Ascending aorta (tissue), 2 donors: ENCODE data around the gene PUM1. TPM values are rescaled to one million over a fixed set of nuclear protein-coding genes. Genes with fewer than 3 reads are reported as not detected.
"Not testable (repeated sequence)": the region's sequence is repeated elsewhere in the genome, so short reads cannot be mapped to it uniquely, and the experiment has no call there.

Experiments used
- DNase-seq, 2 donors: peaks; one replicate each; pipeline ENCODE4 v3.0.0-alpha.2; 2019; ENCODE audit warnings: low spot score in 2 of 2
- H3K27ac ChIP-seq, 2 donors: fragments of 200-600 bp; sonication (generic); one replicate each; pipeline ENCODE4 v1.5.1; 2016 to 2017; ENCODE audit warnings: mild to moderate bottlenecking in 1 of 2
- H3K27me3 ChIP-seq: fragments of 200-600 bp; sonication (generic); one replicate; pipeline ENCODE4 v1.5.1; 2017
- H3K36me3 ChIP-seq, 2 donors: fragments of 200-600 bp; sonication (generic); one replicate each; pipeline ENCODE4 v1.5.1; 2016
- H3K4me1 ChIP-seq, 2 donors: fragments of 200-600 bp; sonication (generic); one replicate each; pipeline ENCODE4 v1.5.1; 2016 to 2017; ENCODE audit warnings: mild to moderate bottlenecking in 1 of 2
- H3K4me3 ChIP-seq, 2 donors: fragments of 200-600 bp; sonication (generic); one replicate each; pipeline ENCODE4 v1.5.1; 2016 to 2017; ENCODE audit warnings: mild to moderate bottlenecking in 1 of 2
- H3K9me3 ChIP-seq, 2 donors: fragments of 200-600 bp; sonication (generic); one replicate each; pipeline ENCODE4 v1.5.1; 2016
- intact Hi-C: fragments of 100-400 bp; cut with DNase I; formaldehyde crosslinking; loops from one replicate; pipeline ENCODE4 v1.15.1; 2023
- total RNA-seq: library from RNA; depleted of rRNA; stranded (reverse); fragments of >200 nt; gene quantifications from one replicate; pipeline ENCODE4 v1.1.0, GENCODE V29; 2016
- TF ChIP-seq, protein P1 (sequence below), 3 experiments: fragments of 200-600 bp in 2 of 3; fragments of 450-650 bp in 1 of 3; sonication (generic) in 2 of 3; IDR thresholded peaks; one replicate each; pipeline ENCODE4 v1.5.1; 2016 to 2019; ENCODE audit warnings: antibody characterized with exemption in 3 of 3, mild to moderate bottlenecking in 1 of 3, moderate library complexity in 1 of 3

The PUM1 gene
- total RNA-seq, 1 donor from 2014 or later, result 52.3 TPM

DNA sequence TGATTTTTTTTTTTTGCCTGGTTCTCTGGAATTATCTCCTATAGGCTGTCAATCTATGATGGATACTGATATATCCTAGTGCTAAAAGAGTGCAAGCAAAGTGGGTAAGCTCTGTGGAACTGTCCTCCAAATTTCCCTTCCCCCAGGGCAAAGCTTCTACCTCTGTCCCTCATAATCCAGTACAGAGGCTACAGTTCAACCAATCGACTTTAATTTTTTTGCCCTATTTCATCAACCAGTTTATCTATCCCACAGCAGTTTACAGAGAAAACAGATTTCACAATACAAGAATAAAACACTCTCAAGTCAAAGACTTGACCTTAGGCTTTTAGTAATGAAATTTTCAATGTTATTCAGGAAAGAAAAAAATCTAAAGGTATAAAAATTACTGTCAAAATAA lies 13.9 kb downstream of the PUM1 start:
- Histone ChIP-seq H3K4me1 (peaks cover 0 to 24% of the 10 kb centered on the region in 2 donors), H3K9me3 (no peaks in the 10 kb centered on the region), H3K27ac (no peak overlapping the region), H3K36me3 (peaks cover 7% of the 10 kb centered on the region in 2 donors), H3K4me3 (no peak overlapping the region), H3K27me3 (no peaks in the 10 kb centered on the region)
- TF ChIP-seq, protein P1, sequence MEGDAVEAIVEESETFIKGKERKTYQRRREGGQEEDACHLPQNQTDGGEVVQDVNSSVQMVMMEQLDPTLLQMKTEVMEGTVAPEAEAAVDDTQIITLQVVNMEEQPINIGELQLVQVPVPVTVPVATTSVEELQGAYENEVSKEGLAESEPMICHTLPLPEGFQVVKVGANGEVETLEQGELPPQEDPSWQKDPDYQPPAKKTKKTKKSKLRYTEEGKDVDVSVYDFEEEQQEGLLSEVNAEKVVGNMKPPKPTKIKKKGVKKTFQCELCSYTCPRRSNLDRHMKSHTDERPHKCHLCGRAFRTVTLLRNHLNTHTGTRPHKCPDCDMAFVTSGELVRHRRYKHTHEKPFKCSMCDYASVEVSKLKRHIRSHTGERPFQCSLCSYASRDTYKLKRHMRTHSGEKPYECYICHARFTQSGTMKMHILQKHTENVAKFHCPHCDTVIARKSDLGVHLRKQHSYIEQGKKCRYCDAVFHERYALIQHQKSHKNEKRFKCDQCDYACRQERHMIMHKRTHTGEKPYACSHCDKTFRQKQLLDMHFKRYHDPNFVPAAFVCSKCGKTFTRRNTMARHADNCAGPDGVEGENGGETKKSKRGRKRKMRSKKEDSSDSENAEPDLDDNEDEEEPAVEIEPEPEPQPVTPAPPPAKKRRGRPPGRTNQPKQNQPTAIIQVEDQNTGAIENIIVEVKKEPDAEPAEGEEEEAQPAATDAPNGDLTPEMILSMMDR (IDR thresholded peaks at IDR 0.05), result no peak
- no peak for DNase-seq
- intact Hi-C loops, result no loop called here

DNA sequence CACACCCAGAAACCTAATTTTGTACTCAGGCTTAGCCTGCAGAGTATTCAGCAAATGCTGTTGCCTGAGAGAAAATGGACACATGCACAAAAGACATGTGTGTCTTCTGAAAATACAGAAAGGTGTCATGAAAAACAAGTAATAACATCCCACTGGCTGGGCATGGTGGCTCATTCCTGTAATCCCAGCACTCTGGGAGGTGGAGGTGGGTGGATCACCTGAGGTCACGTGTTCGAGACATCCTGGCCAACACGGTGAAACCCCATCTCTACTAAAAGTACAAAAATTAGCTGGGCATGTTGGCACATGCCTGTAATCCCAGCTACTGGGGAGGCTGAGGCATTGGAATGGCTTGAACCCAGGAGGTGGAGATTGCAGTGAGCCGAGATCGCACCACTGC lies 18.0 kb downstream of the PUM1 start:
- H3K4me1 ChIP-seq, H3K9me3 ChIP-seq, intact Hi-C loops, H3K4me3 ChIP-seq, H3K27ac ChIP-seq, DNase-seq, H3K27me3 ChIP-seq, H3K36me3 ChIP-seq: not testable (repeated sequence)

DNA sequence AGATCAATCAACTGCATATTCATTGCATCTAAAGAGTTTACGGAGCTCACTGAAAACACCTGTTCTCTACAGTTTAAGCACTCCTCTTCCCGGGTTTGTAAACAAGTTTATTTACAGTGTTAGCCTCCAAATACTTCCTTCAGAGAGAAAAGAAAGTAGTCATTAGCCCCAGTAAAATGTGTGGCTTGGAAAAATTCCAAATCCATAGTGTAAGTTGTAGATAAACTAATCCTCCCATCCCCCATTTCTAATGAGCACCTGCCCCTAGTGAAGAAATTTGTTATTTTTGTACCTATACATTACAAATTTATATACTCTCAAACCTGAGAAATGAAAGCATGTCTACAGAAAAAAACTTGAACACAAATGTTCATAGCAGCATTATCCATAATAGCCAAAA lies 21.9 kb downstream of the PUM1 start:
- peaks cover 0 to 7% of the 10 kb centered on the region in 2 donors for H3K4me1 ChIP-seq
- no peaks in the 10 kb centered on the region for H3K27me3 ChIP-seq
- no peaks in the 10 kb centered on the region for H3K9me3 ChIP-seq
- TF ChIP-seq, protein P1 (IDR thresholded peaks at IDR 0.05), result no peak
- H3K4me3 ChIP-seq, result no peak overlapping the region
- peaks cover 0 to 8% of the 10 kb centered on the region in 2 donors for H3K36me3 ChIP-seq
- intact Hi-C loops, result no loop called here
- no peak overlapping the region for H3K27ac ChIP-seq
- no peak for DNase-seq

DNA sequence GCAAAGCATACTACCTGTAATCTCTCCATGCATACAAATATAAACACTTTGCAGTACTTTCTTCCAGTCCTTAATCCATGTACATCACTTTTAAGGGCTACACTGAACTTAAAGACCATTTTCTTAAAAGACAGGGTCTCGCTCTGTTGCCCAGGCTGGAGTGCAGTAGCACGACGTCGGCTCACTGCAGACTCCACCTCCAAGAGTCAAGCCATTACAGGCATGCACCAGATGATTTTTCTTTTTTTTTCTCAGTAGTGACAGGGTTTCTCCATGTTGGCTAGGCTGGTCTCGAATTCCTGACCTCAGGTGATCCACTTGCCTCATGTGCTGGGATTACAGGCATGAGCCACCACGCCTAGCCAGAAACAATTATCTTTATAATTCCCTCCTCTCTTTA lies 22.9 kb downstream of the PUM1 start:
- Histone ChIP-seq H3K36me3 (peaks cover 0 to 8% of the 10 kb centered on the region in 2 donors), H3K4me1 (peaks cover 0 to 13% of the 10 kb centered on the region in 2 donors), H3K9me3 (no peaks in the 10 kb centered on the region), H3K4me3 (no peak overlapping the region), H3K27me3 (no peaks in the 10 kb centered on the region), H3K27ac (no peak overlapping the region)
- DNase-seq, result no peak
- intact Hi-C loops, result no loop called here
- TF ChIP-seq, protein P1 (IDR thresholded peaks at IDR 0.05), result no peak

DNA sequence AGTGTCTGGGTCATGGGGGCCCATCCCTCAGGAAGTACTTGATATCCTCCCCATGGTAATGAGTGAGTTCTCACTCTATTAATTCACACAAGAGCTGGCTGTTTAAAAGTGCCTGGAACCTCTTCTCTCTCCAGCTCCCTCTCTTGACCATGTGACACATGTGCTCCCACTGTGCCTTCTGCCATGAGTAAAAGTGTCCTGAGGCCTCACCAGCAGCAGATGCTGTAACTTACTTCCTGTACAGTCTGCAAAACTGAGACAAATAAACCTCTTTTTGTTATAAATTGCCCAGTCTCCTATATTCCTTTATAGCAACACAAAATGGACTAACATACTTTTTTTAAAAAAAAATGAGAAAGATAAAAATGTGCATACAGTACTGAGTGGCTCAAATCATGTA lies 24.0 kb downstream of the PUM1 start:
- H3K27ac ChIP-seq, result no peak overlapping the region

DNA sequence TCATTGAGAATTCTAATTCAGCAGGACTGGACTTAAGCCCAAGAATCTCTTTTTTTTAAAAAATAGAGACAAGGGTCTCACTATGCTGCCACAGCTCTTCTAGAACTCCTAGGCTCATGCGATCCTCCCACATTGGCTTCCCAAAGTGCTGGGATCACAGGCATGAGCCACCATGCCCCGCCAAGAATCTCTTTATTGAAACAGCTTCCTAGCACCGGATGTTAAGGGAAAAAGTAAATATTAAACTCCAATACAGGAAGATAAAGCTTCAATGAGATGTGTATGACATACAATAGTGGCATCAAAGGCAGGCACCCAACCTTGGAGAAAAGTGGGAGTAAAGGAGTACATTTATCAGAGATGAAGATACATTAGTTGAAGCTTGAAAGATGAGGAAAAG lies 25.5 kb downstream of the PUM1 start:
- TF ChIP-seq, protein P1 (IDR thresholded peaks at IDR 0.05), result no peak
- no peak for DNase-seq
- peaks cover 0 to 19% of the 10 kb centered on the region in 2 donors for H3K4me1 ChIP-seq
- no peak overlapping the region for H3K4me3 ChIP-seq
- no peaks in the 10 kb centered on the region for H3K27me3 ChIP-seq
- intact Hi-C loops, result no loop called here
- peaks cover 0 to 8% of the 10 kb centered on the region in 2 donors for H3K36me3 ChIP-seq
- no peak overlapping the region for H3K27ac ChIP-seq
- no peaks in the 10 kb centered on the region for H3K9me3 ChIP-seq

More for the DNA sequence above, 24.0 kb downstream of the PUM1 start:
- intact Hi-C loops, result no loop called here
- H3K4me3 ChIP-seq, result no peak overlapping the region
- TF ChIP-seq, protein P1 (IDR thresholded peaks at IDR 0.05), result no peak
- DNase-seq, result no peak
- H3K4me1 ChIP-seq, result peaks cover 0 to 14% of the 10 kb centered on the region in 2 donors
- H3K27me3 ChIP-seq, result no peaks in the 10 kb centered on the region
- peaks cover 0 to 8% of the 10 kb centered on the region in 2 donors for H3K36me3 ChIP-seq
- no peaks in the 10 kb centered on the region for H3K9me3 ChIP-seq

DNA sequence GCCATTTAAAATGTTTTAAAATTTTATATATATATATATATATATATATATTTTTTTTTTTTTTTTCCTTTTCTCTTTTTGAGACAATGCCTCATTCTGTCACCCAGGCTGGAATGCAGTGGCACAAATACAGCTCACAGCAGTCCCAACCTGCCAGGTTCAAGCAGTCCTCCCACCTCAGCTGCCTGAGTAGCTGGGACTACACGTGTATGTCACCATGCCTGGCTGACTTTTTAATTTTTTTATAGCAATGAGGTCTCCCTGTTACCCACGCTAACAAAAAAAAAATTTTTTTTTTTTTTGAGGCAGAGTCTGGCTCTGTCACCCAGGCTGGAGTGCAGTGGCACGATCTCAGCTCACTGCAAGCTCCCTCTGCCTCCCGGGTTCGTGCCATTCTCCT lies 26.6 kb downstream of the PUM1 start:
- H3K9me3 ChIP-seq, intact Hi-C loops, H3K27me3 ChIP-seq, H3K4me3 ChIP-seq, H3K27ac ChIP-seq, DNase-seq, H3K36me3 ChIP-seq: not testable (repeated sequence)
- H3K4me1 ChIP-seq, result peaks cover 0 to 20% of the 10 kb centered on the region in 2 donors
